Measurements from ENCODE around the gene SYT9. TPM values are rescaled to one million over a fixed set of nuclear protein-coding genes. Genes with fewer than 3 reads are reported as not detected.

Gene SYT9
- total and polyA plus RNA-seq, 2 of the 8 experiments (the other 6 are each of a cell fraction or from before 2014, with no cell fraction given): 1.5 to 2.9 TPM

DNA sequence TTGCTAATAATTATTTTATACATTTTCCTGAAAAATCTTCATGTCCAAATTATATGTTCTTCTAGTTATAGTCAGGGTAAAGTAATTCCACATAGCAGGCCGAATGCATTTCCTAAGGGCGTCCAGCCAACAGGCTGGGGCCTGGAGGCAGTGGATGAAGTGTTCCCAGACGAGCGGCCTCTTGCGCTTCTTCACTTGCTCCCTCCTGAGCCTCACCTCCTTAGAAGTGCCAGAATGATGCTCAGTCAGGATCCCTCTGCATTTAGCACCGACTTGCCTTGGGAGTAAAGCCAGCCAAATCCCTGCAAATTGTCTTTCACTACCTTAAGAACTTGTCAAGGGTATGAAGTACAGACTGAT, 235.1 kb downstream of the SYT9 start:
- Histone ChIP-seq H2BK20ac (ENCODE audit: low read length) (no peak overlapping the region), H3K56ac (replicated peaks; ENCODE audit: insufficient read length, low read depth, low read length) (no peak overlapping the region), H4K20me1 (replicated peaks in 1 of 2; ENCODE audit: control insufficient read depth in 1 of 2, insufficient read depth in 2 of 2, low read length in 2 of 2) (no peaks in the 10 kb centered on the region), H2BK5ac (ENCODE audit: low read depth, low read length) (no peak overlapping the region), H3K18ac (ENCODE audit: extremely low read depth, low read length) (no peak overlapping the region), H3K14ac (ENCODE audit: insufficient read length) (no peak overlapping the region), H3K79me2 (ENCODE audit: control insufficient read depth in 1 of 2, insufficient read depth in 2 of 2, low read length in 2 of 2) (no peaks in the 10 kb centered on the region), H4K91ac (replicated peaks; ENCODE audit: insufficient read length, low read length) (no peak overlapping the region), H2AK5ac (ENCODE audit: low read depth, low read length) (no peak overlapping the region), H3K23ac (ENCODE audit: insufficient read length) (no peak overlapping the region), H3K9me3 (ENCODE audit: insufficient read depth in 2 of 2, low read depth in 1 of 2, low read length in 1 of 2) (no peaks in the 10 kb centered on the region), H3K36me3 (ENCODE audit: control insufficient read depth in 2 of 4, insufficient read depth in 4 of 4, low read length in 3 of 4) (no peaks in the 10 kb centered on the region), H2BK120ac (replicated peaks; ENCODE audit: low read depth, low read length) (no peak overlapping the region), H3K23me2 (ENCODE audit: low read depth, low read length) (no peaks in the 10 kb centered on the region), H3K9ac (replicated peaks in 1 of 4; ENCODE audit: extremely low read depth in 1 of 4, low read depth in 3 of 4, low read length in 3 of 4) (no peak overlapping the region), H3K4me2 (ENCODE audit: insufficient read depth in 1 of 2, low read depth in 2 of 2, low read length in 2 of 2) (no peak overlapping the region), H3K4ac (replicated peaks; ENCODE audit: insufficient read length, low read depth, low read length) (no peak overlapping the region), H2AFZ (ENCODE audit: low read length) (no peak overlapping the region), H4K5ac (ENCODE audit: insufficient read length, low read depth, low read length) (no peak overlapping the region), H3K4me1 (replicated peaks in 1 of 4; ENCODE audit: control insufficient read depth in 3 of 4, insufficient read depth in 4 of 4, low read length in 3 of 4) (peaks cover 0 to 8% (median 1%) of the 10 kb centered on the region in 4 experiments; a peak in 3 of 7 replicates), H3K27ac (ENCODE audit: low read depth, low read length) (no peak overlapping the region), H2BK15ac (ENCODE audit: low read length) (no peak overlapping the region), H4K8ac (ENCODE audit: extremely low read depth, insufficient read depth, low read length) (no peak overlapping the region), H3K27me3 (replicated peaks in 1 of 4; ENCODE audit: control insufficient read depth in 3 of 4, extremely low read depth in 1 of 4, insufficient read depth in 3 of 4, low read length in 3 of 4) (no peaks in the 10 kb centered on the region), H3K79me1 (ENCODE audit: low read depth, low read length) (no peaks in the 10 kb centered on the region), H3K4me3 (ENCODE audit: extremely low read depth in 1 of 4, insufficient read depth in 2 of 4, low read depth in 3 of 4, low read length in 4 of 4) (no peak overlapping the region), H2BK12ac (ENCODE audit: low read depth, low read length) (no peak overlapping the region)
- WGBS, 2 experiments (ENCODE audit: extremely low coverage in 1 of 2, insufficient coverage in 1 of 2, insufficient read length in 1 of 2, insufficient replicate concordance in 2 of 2, low coverage in 1 of 2, low lambda C conversion rate in 2 of 2, missing lambda C conversion rate in 1 of 2): 90% methylated on average over 6 of the region's 6 CpGs; no CpG with 5 or more reads in 1 of the 2 experiments
- FAIRE-seq (no peak), DNase-seq (ENCODE audit: low read depth in 1 of 2, low spot score in 2 of 2) (no peak)
- TF ChIP-seq EP300 (IDR thresholded peaks at IDR 0.05; ENCODE audit: borderline replicate concordance in 1 of 2, low read depth in 2 of 2, low read length in 2 of 2) (no peak), SIRT6 (IDR thresholded peaks at IDR 0.05; ENCODE audit: low read length) (no peak), GABPA (IDR thresholded peaks at IDR 0.05; ENCODE audit: borderline replicate concordance, insufficient read depth, low read length) (no peak), NANOG (IDR thresholded peaks at IDR 0.05; ENCODE audit: insufficient read depth, low read depth, low read length, poor library complexity, severe bottlenecking) (no peak), RFX5 (IDR thresholded peaks at IDR 0.05; ENCODE audit: borderline replicate concordance, low read depth, low read length) (no peak), CREB1 (IDR thresholded peaks at IDR 0.05) (no peak), CEBPB (IDR thresholded peaks at IDR 0.05; ENCODE audit: low read depth, low read length) (no peak), JUN (IDR thresholded peaks at IDR 0.05; ENCODE audit: low read depth, low read length) (no peak), JUND (IDR thresholded peaks at IDR 0.05; ENCODE audit: low read length) (no peak), BRCA1 (IDR thresholded peaks at IDR 0.05; ENCODE audit: low read depth, low read length) (no peak), MAFK (IDR thresholded peaks at IDR 0.05; ENCODE audit: low read depth, low read length) (no peak), ASH2L (IDR thresholded peaks at IDR 0.05; ENCODE audit: low read length) (no peak), RXRA (IDR thresholded peaks at IDR 0.05; ENCODE audit: insufficient read depth, low read depth, low read length) (no peak), RAD21 (IDR thresholded peaks at IDR 0.05 in 1 of 2, conservative IDR thresholded peaks at IDR 0.05 in 1 of 2; ENCODE audit: low read depth in 2 of 2, low read length in 2 of 2) (no peak)
- ChIA-PET POLR2A (ENCODE audit: partially characterized antibody) (no interaction called here), CTCF (ENCODE audit: partially characterized antibody) (interaction anchor here (0.9 to 1.7 kb wide), 3 partner anchors 20 to 208 kb away, joined by 3 to 4 read pairs (median 3); no protein-coding TSS in a partner anchor)

Data from H1 (cell line).